ENCODE data around the gene PDE8A.

The PDE8A gene

DNA sequence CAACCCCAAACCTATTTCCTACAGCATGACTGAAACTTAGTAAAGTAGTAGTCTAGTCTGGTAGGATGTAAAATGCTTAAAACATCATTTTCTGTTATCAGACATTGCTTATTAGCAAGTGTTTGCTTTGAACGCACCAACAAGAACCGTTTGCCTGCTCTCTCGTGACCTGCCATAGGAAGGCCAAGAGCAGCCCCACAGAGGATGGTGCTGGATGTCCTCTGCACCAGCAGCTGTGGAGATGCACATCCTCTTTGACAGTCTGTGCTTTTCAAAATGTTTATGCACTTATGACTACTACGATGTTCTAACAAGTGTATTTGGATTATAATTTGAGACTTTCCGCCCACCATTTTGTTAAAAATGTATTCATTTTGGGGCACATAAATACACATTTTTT, 59.6 kb downstream of the PDE8A start:
- DNase-seq = no peak

DNA sequence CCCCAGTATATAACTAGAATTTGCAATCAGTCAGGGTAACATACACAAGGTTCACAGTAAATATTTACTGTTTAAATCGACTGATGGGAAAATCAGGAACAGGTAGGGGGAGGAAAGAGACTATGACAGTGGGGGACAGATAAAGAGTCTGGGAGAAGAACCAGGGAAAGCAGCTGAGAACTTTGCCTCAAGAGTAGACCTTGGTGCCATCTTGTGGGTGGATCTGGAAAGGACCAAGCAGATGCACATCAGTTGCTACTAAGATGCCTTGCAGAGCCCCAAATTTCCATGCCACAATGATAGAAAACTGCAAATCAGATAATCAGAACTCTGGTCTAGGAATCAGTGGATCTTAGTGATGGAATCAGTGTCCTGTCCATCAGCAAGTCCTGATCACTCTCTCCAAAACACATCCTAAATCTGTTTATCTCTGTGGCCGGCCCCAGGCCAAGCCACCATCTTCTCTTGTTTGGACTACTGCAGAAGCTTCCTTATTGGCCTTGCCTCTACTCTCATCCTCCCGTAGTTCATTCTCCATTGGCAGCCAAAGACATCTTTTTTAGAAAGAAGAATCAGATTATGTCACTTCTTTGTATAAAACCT, 62.7 kb downstream of the PDE8A start:
- peak; percentile 73 for DNase-seq

DNA sequence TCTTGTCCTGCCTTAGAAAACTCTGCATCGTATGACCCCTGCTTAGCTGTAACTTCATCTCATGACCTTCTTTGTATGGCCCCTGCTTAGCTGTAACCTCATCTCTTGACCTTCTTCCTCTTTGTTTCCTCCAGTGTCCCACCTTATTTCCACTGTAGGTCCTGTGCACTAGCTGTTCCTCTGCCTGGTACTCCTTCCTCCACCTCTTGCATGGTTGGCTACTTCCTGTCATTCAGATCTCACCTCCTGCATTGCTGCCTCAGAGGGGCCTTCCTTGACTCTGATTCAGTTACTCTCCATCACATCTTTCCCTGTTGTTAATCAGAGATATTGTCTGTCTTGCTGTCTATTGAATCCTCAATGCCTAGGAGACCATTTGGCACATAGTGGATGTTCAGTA, 63.2 kb downstream of the PDE8A start:
- DNase-seq = no peak

DNA sequence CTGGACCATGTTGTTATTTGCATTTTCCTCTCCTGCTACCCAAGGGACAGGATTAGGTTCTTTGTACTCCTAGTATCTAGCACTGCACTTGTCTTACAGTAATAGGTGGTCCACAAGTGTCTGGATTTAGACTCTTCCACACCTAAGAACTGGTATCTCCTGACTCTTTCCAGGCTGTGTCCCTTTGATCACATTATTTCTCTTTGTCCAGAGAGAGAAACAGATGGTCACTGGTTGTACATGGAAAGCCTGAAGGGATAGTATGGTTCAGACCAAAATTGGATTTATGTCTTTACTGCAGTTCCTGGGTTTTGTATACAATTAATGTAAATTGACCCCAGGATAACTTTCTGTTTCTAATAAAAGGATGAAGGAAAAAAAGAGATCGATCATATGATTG, 64.0 kb downstream of the PDE8A start:
- DNase-seq = no peak

DNA sequence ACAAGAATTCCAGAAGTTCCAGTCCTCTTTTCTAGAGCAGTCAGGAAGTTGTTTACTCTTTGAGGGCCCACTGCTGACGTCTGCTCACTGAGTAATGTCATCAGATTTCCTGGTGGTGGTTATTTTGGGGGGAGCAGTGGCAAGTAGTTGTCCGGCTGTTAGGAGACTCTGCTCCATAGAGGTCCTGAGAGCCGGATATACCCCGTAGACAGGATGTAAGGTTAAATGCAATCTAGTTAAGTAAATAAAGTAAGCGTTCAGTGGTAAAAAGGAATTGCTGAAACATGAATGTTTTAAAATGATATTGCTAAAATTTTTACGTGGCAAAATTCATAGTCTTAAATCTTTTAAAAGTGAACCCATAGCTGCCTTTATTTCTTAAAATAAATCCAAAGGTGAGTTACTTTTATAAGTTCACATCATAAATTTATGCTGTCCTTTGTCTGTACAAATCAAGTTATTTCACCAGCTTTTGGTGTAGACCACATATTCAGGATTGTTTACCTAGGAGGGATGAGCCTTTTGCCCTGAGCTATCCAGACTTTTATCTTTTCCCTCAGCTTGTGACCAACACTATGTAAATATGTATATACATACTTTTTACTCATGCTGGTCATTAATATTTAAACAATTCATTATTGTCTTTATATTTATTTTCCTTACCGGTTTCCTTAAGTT, 65.8 kb downstream of the PDE8A start:
- DNase-seq = peak; percentile 11

DNA sequence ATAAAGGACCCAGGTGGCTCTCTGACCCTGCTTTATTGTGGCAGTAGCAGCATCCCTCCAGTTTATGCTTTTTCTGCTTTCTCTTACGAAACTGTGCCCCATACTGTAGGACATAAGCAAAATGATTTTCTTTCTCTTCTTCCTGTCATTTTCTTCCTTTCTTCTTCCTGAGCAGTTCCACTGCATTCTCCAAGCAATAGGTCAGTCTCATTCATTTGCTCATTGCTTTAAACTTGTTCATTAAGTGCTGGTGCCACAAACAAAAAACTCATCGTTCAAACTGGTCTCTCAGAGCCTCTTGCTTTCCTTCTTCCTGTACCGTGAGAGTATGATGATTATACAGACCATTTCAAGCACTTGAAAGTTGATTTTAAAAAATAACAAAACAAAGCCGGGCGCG, 66.8 kb downstream of the PDE8A start:
- no peak for DNase-seq

DNA sequence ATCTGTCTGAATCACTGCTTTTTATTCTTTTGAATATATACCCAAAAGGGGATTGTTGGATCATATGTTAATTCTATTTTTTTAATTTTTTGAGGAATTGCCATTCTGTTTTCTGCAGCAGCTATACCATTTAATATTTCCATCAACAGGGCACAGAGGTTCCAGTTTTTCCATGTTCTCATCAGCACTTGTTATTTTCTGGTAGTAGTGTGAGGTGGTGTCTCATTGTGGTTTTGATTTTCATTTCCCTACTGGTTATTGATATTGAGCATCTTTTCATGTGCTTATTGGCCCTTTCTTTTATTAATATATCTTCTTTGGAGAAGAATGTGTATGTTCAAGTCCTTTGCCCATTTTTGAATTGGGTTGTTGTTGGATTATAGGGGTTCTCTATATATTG, 68.1 kb downstream of the PDE8A start:
- no peak for DNase-seq

DNA sequence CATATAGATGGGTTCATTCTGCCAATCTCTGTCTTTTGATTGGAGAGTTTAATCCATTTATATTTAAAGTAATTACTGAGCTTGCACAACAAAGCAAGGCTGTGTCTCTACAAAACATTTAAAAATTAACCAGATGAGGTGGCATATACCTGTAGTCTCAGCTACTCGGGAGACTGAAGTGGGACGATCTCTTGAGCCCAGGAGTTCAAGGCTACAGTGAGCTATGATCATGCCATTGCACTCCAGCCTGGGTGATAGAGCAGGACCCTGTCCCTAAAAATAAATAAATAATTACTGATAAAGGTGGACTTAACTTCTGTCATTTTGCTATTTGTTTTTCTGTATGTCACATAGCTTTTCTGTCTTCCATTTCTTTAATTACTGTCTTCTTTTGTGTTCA, 78.1 kb downstream of the PDE8A start:
- DNase-seq = no peak

DNA sequence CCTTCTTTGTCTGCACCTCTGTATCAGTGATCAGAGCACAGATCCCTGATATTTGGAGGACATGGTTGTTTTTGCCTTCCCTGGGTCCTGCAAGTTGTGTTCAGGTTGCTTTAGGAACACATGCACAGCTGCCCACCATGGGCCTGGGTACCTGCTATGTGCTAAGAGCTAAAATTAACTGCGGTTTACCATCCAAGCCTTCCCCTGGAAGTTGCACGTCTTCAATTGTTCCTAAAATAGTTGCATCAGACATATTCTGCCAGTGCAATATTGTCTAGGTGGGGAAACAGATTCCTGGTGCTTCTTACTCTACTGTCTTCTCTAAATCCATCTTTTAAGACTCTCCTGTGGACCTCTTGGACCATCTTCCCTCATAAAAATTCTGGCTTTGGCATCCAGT, 80.9 kb downstream of the PDE8A start:
- no peak for DNase-seq

DNA sequence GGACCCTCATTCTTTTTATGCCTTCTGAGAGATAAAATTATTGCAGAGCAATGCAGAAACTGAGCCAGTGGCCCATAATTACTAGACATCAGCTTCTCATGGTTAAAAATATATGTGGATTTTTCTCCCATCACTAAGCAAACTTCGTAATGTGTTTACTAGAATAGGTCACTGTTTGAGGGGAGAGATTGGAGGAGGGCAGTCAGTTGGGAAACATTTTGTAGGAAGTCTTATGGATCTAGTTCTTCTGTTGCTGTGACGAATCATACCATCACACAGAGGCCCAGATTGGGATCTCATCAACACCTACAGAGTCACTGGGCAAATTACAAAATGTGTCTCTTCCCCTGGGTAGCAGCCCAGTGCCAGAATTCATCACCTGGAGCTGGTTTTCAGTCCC, 81.4 kb downstream of the PDE8A start:
- DNase-seq = no peak

DNA sequence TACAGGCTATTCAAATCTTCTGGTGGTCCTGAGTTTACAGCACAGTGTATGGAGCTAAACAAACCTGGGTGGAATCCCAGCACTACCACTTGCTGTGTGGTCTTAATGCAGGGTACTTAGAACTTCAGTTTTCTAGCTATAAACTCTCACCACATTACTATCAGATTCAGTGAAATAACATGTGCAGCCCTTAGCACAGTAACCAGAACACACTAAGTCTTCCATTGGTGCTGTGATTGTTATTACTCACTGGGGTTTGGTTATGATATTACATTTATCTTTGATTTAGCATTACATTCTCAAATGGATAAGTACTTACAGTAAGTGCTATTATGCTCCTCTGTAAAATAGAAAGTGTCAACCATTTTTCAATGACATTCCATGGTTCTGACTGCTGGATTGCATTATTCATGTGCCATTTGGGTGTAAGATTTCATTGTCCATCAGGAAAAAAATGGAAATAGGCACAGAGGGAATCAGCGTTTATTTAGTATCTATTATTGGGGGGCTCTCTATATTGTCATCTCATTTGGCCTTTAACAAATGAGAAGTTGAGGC, 81.9 kb downstream of the PDE8A start:
- no peak for DNase-seq

DNA sequence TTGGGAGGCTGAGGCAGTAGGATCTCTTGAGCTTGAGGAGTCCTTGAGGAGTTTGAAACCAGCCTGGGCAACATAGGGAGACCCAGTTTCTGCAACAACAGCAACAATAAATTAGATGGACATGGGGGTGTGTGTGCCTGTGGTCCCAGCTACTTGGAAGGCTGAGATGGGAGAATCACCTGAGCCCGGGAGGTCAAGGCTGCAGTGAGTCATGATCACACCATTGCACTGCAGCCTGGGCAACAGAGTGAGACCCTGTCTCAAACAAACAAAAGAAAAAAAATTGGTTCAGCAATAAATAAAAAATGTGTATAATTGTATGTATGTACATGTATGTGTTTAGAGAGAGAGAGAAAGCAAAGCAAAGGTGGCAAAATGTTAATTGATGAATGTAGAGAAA, 83.1 kb downstream of the PDE8A start:
- no peak for DNase-seq

DNA sequence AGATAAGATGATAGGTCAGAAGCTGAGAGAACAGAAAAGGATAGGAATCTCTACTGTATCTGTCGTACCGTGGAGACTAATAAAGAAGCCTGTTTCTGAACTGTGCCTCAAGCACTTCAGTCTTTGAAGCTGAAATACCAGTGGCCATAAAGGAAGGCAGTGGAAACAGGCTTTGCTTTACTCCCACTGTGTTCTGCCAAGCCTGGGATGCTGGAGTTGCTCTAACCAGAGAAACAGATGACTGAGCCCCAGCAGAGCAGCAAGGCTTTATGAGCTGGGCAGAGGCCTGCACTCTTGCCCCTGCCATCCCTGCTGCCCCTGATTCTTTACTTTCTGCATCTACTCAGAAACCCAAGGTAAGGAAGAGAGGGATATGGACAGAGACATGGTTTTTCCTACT, 89.4 kb downstream of the PDE8A start:
- no peak for DNase-seq

DNA sequence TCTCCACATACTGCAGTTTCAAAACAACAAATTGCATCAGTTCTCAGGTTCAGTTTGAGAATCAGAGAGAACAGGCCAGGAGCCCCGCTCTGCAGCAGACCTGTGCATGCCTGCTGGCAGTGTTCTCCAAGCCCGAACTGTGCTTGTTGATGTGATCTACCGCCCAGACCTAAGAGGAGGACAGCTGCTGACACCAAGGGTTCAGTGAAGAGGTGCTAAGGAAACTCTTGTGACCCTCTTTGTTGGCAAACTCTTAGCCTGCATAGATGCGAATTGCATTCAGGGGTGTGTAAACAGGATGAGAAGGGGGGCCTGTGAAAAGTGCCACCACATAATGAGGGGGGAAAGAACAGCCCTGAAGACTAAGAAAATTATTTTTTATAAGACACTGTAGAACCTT, 89.8 kb downstream of the PDE8A start:
- DNase-seq = no peak

DNA sequence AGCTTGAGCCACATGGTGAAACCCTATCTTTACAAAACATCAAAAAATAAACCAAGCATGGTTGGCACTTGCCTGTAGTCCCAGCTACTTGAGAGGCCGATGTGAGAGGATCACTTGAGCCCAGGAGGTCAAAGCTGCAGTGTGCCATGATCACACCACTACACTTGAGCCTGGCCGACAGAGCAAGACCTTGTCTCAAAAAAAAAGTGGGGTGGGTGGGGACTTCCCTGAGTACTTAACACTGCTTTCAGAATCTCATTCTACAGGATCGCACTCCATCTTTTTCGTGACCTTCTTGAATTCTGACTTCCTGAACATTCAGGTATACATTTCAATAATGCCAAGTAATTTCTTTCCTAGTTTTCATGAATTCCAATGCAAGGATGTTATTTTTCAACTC, 91.3 kb downstream of the PDE8A start:
- DNase-seq = no peak

DNA sequence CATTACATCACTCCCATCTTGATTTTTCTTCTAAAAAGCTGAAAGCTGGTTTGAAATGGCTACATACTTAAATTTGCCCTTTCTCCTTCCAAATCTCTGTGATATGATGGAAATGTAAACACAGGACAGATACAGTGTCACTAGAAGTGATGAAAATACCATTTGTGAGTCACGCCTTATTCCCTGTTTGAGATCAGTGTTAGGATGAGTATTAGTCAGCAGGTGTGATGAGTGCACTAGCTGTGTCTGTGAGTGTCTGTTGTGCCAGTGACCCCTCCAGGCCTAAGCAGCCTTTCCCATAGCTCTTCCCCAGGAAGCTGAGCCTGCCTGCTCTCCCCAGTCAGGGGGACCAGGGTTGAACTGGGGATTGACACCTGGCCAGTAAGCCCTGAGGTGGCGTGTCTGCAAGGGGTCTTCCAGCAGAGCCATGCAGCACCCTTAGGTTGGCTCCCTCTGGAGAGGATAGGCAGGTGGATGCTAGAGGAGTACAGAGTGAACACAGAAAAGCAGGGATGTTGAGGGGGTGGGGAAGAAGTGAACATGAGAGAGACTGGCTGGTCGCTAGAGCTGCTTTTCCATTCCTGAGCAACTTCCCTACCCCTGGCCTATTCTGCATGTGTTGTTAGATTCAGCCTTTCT, 92.0 kb downstream of the PDE8A start:
- no peak for DNase-seq

DNA sequence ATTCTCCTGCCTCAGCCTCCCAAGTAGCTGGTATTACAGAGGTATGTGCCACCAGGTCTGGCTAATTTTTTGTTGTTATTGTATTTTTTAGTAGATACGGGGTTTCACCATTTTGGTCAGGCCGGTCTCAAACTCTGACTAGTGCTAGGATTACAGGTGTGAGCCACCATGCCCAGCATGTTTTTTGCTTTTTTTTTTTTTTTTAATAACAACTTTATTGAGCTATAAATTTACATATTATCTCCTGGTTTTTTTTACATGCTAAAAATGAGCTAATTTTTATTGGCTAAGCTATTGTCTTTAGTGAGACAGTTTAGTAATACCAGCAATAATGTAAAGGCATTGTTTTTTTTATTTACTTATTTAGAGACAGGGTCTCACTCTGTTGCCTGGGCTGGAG, 105.2 kb downstream of the PDE8A start:
- no peak for DNase-seq

DNA sequence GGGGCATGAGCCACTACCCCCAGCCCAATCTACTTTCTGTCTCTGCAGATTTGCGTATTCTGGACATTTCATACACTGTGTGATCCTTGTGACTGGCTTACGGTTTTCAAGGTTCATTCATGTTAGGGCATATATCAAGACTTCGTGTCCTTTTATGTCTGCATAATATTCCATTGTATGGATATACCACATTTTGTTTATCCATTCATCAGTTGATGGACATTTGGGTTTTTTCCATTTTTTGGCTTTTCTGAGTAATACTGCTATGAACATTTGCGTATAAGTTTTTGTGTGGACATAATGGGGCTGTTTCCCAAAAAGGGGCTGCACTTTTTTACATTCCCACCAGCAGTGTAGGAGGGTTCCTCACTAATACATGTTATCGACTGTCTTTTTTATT, 106.6 kb downstream of the PDE8A start:
- no peak for DNase-seq

DNA sequence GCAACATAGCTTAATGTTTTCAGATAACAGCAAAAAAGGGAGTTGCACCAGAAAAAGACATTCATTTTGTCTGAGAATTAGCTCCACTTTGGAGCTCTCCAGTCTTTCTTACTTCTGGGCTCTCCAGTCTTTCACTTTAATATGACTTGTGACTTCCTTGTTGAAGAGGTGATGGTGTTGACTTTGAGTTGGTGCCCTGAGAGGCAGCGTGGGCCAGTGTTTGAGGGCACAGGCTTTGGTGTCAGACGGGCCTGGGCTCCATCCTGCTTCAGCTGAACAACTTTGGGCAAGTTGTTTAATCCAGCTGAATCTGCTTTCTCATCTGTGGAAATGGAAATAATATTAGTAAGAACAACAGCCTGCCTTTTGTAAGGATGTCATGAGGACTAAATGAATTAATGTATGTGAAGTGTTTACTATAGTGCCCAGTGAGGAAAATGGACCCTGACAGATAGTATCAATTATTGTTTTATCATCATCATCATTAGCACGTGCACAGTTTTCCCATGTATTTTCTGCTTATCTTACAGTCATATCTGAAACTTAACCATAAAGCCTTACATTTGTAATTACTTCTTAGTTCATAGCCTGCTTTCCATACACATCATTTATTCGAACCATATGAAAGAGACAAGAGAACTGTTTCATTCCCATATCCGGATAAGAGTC, 108.4 kb downstream of the PDE8A start:
- DNase-seq = no peak

DNA sequence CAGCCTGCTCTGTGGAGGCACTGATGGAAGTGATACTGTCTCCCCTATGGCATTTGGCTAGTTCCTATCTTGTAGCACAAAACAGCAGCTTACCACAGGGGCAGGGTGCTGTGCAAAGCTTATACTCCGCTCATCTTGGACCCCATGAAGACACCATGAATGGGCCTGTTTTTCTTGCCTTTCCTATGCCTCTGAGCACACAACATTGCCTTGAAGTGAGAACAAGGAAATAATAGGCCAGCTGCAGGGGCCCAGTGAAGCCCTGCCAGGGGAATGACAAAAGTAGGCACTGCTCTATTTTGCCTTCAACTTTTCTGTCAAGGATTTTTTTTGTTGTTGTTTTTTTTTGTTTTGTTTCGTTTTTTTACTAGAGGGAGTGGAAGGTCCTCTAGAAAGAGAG, 110.3 kb downstream of the PDE8A start:
- DNase-seq = no peak

DNA sequence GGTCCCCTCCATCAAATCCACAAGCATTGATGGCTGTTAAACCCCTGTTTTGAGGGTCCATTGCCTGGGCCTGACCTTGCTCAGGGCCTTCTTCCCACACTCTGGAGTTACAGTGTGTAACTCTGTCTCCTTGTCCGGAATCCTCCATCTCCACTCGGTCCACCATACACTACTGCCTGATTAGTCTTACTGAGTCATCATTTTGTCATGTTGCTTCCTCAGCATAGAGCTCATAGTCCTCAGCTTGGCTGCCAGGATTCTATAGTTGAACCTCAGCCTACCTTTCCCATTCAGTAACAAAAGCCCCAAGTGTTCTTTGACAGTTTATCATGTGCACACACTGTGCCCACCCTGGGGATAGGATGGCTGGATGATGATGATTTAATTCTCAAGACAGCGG, 113.0 kb downstream of the PDE8A start:
- no peak for DNase-seq

DNA sequence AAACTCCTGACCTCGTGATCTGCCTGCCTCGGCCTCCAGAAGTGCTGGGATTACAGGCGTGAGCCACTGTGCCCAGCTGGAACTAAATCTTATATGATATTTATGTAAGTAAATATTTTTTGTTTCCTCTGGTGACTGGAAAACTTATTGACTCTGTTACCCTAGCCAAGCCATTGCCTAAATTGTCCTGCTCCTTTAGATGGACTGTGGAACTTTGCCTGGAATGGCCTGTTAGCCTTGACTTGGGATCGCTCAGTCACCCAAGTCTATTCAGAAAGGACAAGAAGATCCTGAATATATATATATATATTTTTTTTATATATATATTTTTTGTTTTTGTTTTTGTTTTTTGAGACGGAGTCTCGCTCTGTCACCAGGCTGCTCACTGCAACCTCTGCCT, 113.9 kb downstream of the PDE8A start:
- no peak for DNase-seq

DNA sequence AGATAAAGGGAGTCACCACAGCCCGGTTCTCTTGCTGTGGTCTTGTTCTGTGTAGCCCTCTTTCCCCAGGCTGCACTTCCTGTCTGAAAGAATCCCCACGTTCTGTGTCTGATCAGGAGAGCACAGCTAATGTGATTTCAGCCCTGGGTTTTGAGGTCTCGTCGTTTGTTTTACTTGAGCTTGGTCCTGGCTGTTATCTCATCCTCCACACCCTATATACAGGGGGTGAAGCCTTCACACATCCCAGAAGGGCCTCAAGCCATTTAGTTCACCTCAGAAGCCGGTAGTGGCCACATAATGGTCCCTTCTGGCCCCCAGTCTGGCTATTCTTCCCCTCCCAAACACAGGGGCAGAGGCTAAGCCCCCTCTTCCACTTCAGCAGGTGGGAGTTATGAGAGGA, 115.6 kb downstream of the PDE8A start:
- DNase-seq = peak; percentile 33

DNA sequence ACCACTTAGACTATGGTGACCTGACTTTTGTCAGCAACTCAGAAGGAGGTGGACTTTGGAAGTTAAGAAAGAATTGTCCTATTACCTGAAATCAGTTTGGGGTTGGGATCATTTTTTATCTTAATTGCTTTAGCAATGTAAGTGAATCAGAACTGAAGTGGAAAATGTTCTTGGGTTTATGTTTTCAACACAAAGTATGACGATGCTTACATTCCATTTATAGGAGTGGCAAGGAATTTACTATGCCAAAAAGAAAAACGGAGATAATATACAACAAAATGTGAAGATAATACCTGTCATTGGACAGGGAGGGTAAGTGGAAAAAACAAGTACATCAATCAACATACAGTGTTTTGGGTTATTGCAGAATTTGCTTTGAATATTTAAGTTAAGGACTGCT, 116.1 kb downstream of the PDE8A start:
- DNase-seq = no peak

Measured in hematopoietic multipotent progenitor cell treated with erythropoietin and hydrocortisone succinate and interleukin-3 and kit ligand, for 6 days (in vitro differentiated cells).